Muscle of arm (tissue), 14 donors: ENCODE results near the gene DNAJC1. TPM values are rescaled to one million over a fixed set of nuclear protein-coding genes. Genes with fewer than 3 reads are reported as not detected.
"Not testable (repeated sequence)": the region's sequence is repeated elsewhere in the genome, so short reads cannot be mapped to it uniquely, and the experiment has no call there.

ENCODE experiments used
- DNase-seq: peaks from one replicate; pipeline ENCODE4 v3.0.0-alpha.2; 2013
- long read RNA-seq, 11 donors: transcript quantifications; one replicate each; lab custom pipeline, GENCODE V29; 2026
- polyA plus RNA-seq, 12 donors: library from polyadenylated mRNA; unstranded; fragments of 120-200 nt; gene quantifications; one replicate each; pipeline ENCODE4 v1.2.1, GENCODE V29; 2013; ENCODE audit not compliant: insufficient read length in 12 of 12

Gene DNAJC1
- 10 to 100 TPM in 11 of 12 donors, not detected in 1; 10.3 to 54.6 (median 12.1) TPM for polyA plus RNA-seq
- long read RNA-seq, donor 1, transcript DNAJC1-202 (12 exons, 2,106 nt), result major isoform, 7 of 93 reads
- long read RNA-seq, donor 1, partial matches to known transcripts, result 86 of 93 reads
- long read RNA-seq, donor 1, other reads (novel, unspliced or antisense), result 0 of 93 reads
- long read RNA-seq, donor 2, partial matches to known transcripts, result 38 of 39 reads
- long read RNA-seq, donor 2, other reads (novel, unspliced or antisense), result 0 of 39 reads
- long read RNA-seq, donor 3, partial matches to known transcripts, result 9 of 10 reads
- long read RNA-seq, donor 3, other reads (novel, unspliced or antisense), result 0 of 10 reads
- long read RNA-seq, donor 4, partial matches to known transcripts, result 9 of 9 reads
- long read RNA-seq, donor 4, other reads (novel, unspliced or antisense), result 0 of 9 reads
- long read RNA-seq, donor 5, result 0 reads
- long read RNA-seq, donor 6, partial matches to known transcripts, result 6 of 8 reads
- long read RNA-seq, donor 6, other reads (novel, unspliced or antisense), result 0 of 8 reads
- long read RNA-seq, donor 7, result 0 reads
- long read RNA-seq, donor 8, partial matches to known transcripts, result 21 of 24 reads
- long read RNA-seq, donor 8, other reads (novel, unspliced or antisense), result 0 of 24 reads
- long read RNA-seq, donor 9, partial matches to known transcripts, result 20 of 22 reads
- long read RNA-seq, donor 9, other reads (novel, unspliced or antisense), result 0 of 22 reads
- long read RNA-seq, donor 10, partial matches to known transcripts, result 13 of 13 reads
- long read RNA-seq, donor 10, other reads (novel, unspliced or antisense), result 0 of 13 reads
- long read RNA-seq, donor 11, partial matches to known transcripts, result 42 of 45 reads
- long read RNA-seq, donor 11, other reads (novel, unspliced or antisense), result 0 of 45 reads

- DNase-seq, result peak; percentile 98
These were observed at the start of gene DNAJC1 for GRCh38 chr10:22003177-22003963. Gene DNAJC1, minus strand, starts transcription at chr10:22003730. Its CDS starts 296 bp downstream, at chr10:22003434.

GRCh38 chr10:22053048-22053447, 49.5 kb upstream of the DNAJC1 start:
- DNase-seq, result no peak

- no peak for DNase-seq
These were observed 46.1 kb upstream of the DNAJC1 start for GRCh38 chr10:22049635-22050034.

- DNase-seq, result no peak
These were observed 44.3 kb upstream of the DNAJC1 start for GRCh38 chr10:22047812-22048211.

DNA sequence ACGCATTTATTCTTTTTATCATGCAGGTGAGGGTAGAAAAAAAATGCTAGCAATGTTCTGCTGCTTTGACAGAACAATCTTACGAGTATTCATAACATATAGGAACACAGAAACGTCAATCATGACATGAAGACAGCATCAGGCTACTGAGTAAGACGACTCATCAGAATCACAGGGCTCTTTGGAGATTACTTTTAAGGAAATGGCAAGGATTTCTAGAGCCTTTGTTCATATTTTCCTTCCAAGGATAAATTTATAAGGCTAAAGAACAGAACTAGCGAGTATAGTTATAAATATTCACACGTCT, 39.8 kb upstream of the DNAJC1 start:
- DNase-seq, result no peak

DNA sequence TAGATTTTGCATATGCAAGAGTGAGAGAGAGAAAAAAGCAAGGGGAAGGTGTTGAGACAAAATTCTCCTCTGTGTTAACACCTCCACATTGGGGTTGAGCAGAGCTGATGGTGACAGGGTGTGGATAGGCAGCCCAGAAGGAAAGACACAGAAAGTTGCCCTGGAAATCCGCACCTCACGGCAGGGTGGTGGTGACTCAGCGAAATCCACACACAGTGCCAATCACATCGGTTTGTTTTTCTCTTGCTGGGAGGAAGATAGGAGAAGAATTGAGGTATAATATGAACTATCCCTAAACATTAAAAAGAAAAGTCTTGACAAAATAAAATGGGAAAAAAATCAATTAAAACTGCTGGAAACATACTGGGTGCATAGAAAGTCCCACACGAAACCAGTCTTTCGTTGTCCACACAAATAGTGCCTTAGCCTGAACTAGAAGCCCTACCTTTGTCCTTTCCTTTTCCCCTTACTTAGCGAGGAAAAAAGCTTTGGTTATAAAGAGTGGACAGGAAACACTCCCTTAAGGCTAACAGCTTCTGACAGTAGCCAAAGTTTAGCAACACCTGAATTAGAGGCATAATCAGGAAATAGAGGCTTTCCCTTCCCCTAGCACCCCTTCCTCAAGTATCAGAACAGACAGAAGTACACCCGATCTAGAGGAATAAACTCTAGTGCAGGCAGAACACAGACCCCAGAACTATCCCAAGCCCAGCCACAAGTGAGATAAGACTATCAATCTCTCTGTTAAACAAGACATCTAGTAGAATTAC, 39.2 kb upstream of the DNAJC1 start:
- DNase-seq, result no peak

- no peak for DNase-seq
These were observed 30.8 kb upstream of the DNAJC1 start for GRCh38 chr10:22034333-22034732.

GRCh38 chr10:22032268-22032667, 28.7 kb upstream of the DNAJC1 start:
- DNase-seq, result not testable (repeated sequence)

- DNase-seq, result no peak
These were observed 26.9 kb upstream of the DNAJC1 start for GRCh38 chr10:22030421-22030820.

GRCh38 chr10:22029445-22030236, 26.1 kb upstream of the DNAJC1 start:
- DNase-seq, result no peak

DNA sequence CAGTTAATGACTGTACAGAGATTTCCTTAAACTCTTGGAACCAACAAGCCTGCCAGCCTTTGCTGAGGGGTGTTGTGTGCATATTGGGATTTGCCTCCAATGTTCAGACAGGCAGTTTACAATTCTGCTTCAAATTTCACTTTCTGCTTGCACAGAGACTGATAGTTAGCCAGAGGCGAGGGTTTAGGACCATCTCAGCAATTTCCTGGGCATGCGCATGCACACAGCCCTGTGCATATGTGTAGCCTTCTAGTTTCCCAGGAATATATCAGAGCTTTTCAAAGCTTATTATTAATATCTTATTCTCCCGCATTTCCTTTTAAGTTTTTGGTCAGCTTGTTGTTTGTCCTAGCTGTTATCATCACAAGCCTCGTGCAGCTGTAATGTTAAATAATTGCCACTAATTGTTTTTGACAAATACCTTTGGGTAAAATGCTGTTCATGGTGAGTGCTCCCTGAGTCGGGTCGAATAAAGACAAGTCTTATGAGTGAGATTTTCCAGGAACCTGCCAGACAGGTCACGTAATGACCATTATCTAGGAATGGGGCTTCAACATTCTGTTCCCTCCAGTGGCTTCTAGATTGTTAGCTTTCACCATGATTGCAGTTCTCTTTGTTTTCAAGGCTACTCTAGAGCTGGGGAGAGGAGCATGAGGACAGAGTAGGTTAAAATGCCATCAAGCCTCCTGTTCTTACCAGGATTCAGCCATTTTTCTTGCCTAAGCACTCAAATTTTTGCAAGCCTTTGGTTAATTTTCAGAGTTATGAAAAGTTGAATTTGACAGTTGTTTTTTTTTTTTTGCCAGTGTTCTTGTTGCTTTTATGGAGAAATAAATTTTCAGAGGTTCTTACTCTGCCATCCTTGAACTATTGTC, 24.1 kb upstream of the DNAJC1 start:
- DNase-seq, result no peak

- DNase-seq, result no peak
These were observed 22.8 kb upstream of the DNAJC1 start for GRCh38 chr10:22026287-22026686.

- DNase-seq, result no peak
These were observed 20.0 kb upstream of the DNAJC1 start for GRCh38 chr10:22023508-22023907.

DNA sequence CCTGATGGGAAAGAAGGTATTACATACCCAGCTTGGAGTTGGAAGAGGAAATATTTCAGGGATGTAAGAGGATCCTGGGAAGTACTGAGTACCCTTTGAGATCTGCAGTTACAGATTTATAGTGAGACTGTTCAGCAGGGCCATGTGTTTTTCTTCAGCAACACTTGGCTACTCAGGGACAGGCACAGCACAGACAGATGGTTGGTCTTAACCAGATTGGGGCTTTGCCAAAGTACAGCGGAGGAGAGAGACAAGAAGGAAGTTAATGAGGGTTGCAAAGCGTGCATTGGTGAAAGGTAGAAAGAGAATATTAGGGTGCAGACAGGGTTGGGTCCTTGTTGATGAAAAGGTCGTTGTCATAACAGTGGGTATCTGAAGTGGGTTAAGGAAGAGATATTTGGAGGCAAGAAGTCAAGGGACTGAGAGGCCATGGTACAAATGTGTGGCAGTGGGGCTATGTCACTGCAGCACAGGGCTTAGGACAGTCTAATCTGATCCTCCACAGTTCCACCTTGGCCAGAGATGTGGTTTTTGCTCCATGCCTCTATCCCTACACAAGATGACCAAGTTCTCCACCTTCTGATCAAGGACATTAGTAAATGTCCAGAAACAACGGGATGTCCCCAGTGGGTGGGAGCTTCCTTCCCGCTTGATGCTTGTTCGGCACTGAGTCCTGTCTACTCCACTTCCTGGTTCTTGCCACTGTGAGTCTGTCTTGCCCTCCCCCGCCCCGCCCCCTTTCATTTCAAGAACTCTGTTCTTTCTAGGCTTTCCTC, 18.9 kb upstream of the DNAJC1 start:
- DNase-seq, result no peak

DNA sequence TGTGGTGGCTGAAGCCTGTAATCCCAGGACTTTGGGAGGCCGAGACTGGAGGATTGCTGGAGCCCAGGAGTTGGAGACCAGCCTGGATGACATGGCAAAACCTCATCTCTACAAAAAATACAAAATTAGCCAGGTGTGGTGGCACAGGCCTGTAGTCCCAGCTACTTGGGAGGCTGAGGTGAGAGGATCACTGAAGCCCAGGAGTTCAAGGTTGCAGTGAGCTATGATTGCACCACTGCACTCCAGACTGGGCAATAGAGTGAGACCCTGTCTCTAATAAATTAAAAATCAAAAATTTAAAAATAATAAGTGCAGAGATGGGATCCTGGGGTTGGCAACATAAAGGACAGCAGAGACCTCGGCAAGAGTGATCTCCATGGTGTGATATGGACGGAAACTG, 17.6 kb upstream of the DNAJC1 start:
- not testable (repeated sequence) for DNase-seq

DNA sequence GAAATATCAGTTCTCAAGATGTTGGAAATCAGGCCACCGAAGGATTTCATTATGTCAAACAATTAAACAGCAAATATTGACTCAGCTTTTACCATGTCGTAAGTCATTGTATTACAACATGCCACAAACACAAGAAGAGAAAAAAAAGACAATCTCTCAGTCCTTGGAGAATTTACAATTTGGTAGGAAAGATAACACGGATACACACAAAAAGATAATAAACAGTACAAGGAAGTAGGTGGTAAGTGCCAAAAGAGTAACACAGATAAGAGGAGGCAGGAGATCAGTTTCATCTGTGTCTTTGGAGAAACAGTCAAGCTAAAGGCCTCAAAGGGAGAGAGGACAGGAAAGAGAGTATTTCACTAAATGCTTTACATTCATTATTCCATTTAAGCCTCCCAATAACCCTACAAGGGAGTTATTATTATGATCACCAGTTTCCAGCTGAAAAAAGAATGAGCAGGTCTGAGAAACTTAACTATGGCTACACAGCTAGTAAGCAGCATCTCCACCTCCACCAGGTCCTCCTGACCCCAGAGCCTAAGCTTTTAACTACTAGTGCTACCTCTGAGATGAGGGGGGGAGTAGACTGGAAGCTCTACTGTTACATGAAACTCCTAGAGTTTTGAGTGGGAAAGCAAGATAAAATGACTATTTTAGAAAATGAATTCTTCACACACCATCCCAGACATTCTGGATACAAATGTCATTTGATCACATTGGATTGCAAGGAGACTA, 13.9 kb upstream of the DNAJC1 start:
- DNase-seq, result no peak

GRCh38 chr10:22016046-22016705, 12.6 kb upstream of the DNAJC1 start:
- no peak for DNase-seq
